Measurements from ENCODE around the gene NDST1.

Gene NDST1

GRCh38 chr5:150545246-150545645 is 37.3 kb downstream of the NDST1 start:
- no peaks in the 10 kb centered on the region for H3K27me3 ChIP-seq (ENCODE audit: control insufficient read depth, low read length)
- H3K36me3 ChIP-seq (ENCODE audit: control insufficient read depth, low read length), result peaks cover 10% of the 10 kb centered on the region
- no peak overlapping the region for H3K4me3 ChIP-seq (ENCODE audit: low read length)
- no peaks in the 10 kb centered on the region for H3F3A ChIP-seq (ENCODE audit: control insufficient read depth, insufficient read depth)
- H3K9me3 ChIP-seq (ENCODE audit: control insufficient read depth, insufficient read depth, low read length), result no peaks in the 10 kb centered on the region
- no peaks in the 10 kb centered on the region for H4K20me1 ChIP-seq (ENCODE audit: control insufficient read depth, insufficient read depth, low read depth, low read length)
- H3K4me1 ChIP-seq (ENCODE audit: control insufficient read depth, low read length), result peaks cover 8% of the 10 kb centered on the region
- H3K4me2 ChIP-seq (ENCODE audit: low read length), result no peak overlapping the region
- no peak overlapping the region for H3K27ac ChIP-seq (ENCODE audit: low read depth, low read length)
- H3K9me2 ChIP-seq (replicated peaks; ENCODE audit: control insufficient read depth, low read length), result no peaks in the 10 kb centered on the region
- no peak for TF ChIP-seq CTCF (IDR thresholded peaks at IDR 0.05; ENCODE audit: low read depth, low read length, poor library complexity, severe bottlenecking)
- TF ChIP-seq EZH2phosphoT487 (IDR thresholded peaks at IDR 0.05; ENCODE audit: borderline replicate concordance, low read length), result no peak
- no peaks in the 10 kb centered on the region for H3K79me2 ChIP-seq (ENCODE audit: control insufficient read depth, low read length)

DNA sequence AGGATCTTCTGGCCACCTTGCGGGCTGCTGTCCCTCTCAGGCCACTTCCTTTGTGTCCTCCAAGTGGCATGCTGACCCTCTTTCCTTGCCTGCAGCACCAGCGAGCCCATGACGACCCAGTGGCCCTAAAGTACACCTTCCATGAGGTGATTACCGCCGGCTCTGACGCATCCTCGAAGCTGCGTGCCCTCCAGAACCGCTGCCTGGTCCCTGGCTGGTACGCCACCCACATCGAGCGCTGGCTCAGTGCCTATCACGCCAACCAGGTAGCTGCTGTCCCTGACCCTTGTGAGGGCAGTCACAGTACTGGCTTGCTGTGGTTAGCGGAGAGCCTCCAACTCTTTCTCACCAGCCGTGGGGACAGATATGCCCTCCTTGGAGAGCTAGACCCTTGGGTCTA is 40.2 kb downstream of the NDST1 start:
- Histone ChIP-seq H3F3A (ENCODE audit: control insufficient read depth, insufficient read depth) (no peaks in the 10 kb centered on the region), H3K4me2 (ENCODE audit: low read length) (no peak overlapping the region), H3K4me1 (ENCODE audit: control insufficient read depth, low read length) (peaks cover 8% of the 10 kb centered on the region), H3K36me3 (ENCODE audit: control insufficient read depth, low read length) (peaks cover 6% of the 10 kb centered on the region), H3K27me3 (ENCODE audit: control insufficient read depth, low read length) (no peaks in the 10 kb centered on the region), H3K4me3 (ENCODE audit: low read length) (no peak overlapping the region), H3K27ac (ENCODE audit: low read depth, low read length) (no peak overlapping the region), H4K20me1 (ENCODE audit: control insufficient read depth, insufficient read depth, low read depth, low read length) (no peaks in the 10 kb centered on the region), H3K9me2 (replicated peaks; ENCODE audit: control insufficient read depth, low read length) (no peaks in the 10 kb centered on the region), H3K79me2 (ENCODE audit: control insufficient read depth, low read length) (no peaks in the 10 kb centered on the region), H3K9me3 (ENCODE audit: control insufficient read depth, insufficient read depth, low read length) (no peaks in the 10 kb centered on the region)
- no peak for TF ChIP-seq CTCF (IDR thresholded peaks at IDR 0.05; ENCODE audit: low read depth, low read length, poor library complexity, severe bottlenecking)
- TF ChIP-seq EZH2phosphoT487 (IDR thresholded peaks at IDR 0.05; ENCODE audit: borderline replicate concordance, low read length), result no peak

GRCh38 chr5:150549735-150550134 is 41.8 kb downstream of the NDST1 start:
- H3K4me1 ChIP-seq (ENCODE audit: control insufficient read depth, low read length), result peaks cover 3% of the 10 kb centered on the region
- peaks cover 6% of the 10 kb centered on the region for H3K36me3 ChIP-seq (ENCODE audit: control insufficient read depth, low read length)
- H3K4me2 ChIP-seq (ENCODE audit: low read length), result no peak overlapping the region
- H3K27ac ChIP-seq (ENCODE audit: low read depth, low read length), result no peak overlapping the region
- H3K27me3 ChIP-seq (ENCODE audit: control insufficient read depth, low read length), result no peaks in the 10 kb centered on the region
- TF ChIP-seq EZH2phosphoT487 (IDR thresholded peaks at IDR 0.05; ENCODE audit: borderline replicate concordance, low read length) (no peak), CTCF (IDR thresholded peaks at IDR 0.05; ENCODE audit: low read depth, low read length, poor library complexity, severe bottlenecking) (no peak)
- H3F3A ChIP-seq (ENCODE audit: control insufficient read depth, insufficient read depth), result no peaks in the 10 kb centered on the region
- no peaks in the 10 kb centered on the region for H3K9me2 ChIP-seq (replicated peaks; ENCODE audit: control insufficient read depth, low read length)
- H3K79me2 ChIP-seq (ENCODE audit: control insufficient read depth, low read length), result no peaks in the 10 kb centered on the region
- no peaks in the 10 kb centered on the region for H4K20me1 ChIP-seq (ENCODE audit: control insufficient read depth, insufficient read depth, low read depth, low read length)
- no peak overlapping the region for H3K4me3 ChIP-seq (ENCODE audit: low read length)
- H3K9me3 ChIP-seq (ENCODE audit: control insufficient read depth, insufficient read depth, low read length), result no peaks in the 10 kb centered on the region

GRCh38 chr5:150550286-150550685 is 42.4 kb downstream of the NDST1 start:
- Histone ChIP-seq H3K27ac (ENCODE audit: low read depth, low read length) (no peak overlapping the region), H3K79me2 (ENCODE audit: control insufficient read depth, low read length) (no peaks in the 10 kb centered on the region), H3K36me3 (ENCODE audit: control insufficient read depth, low read length) (peaks cover 4% of the 10 kb centered on the region), H3F3A (ENCODE audit: control insufficient read depth, insufficient read depth) (no peaks in the 10 kb centered on the region), H3K27me3 (ENCODE audit: control insufficient read depth, low read length) (no peaks in the 10 kb centered on the region), H3K4me2 (ENCODE audit: low read length) (no peak overlapping the region), H3K9me3 (ENCODE audit: control insufficient read depth, insufficient read depth, low read length) (no peaks in the 10 kb centered on the region), H3K9me2 (replicated peaks; ENCODE audit: control insufficient read depth, low read length) (no peaks in the 10 kb centered on the region), H3K4me1 (ENCODE audit: control insufficient read depth, low read length) (no peaks in the 10 kb centered on the region), H3K4me3 (ENCODE audit: low read length) (no peak overlapping the region), H4K20me1 (ENCODE audit: control insufficient read depth, insufficient read depth, low read depth, low read length) (no peaks in the 10 kb centered on the region)
- TF ChIP-seq CTCF (IDR thresholded peaks at IDR 0.05; ENCODE audit: low read depth, low read length, poor library complexity, severe bottlenecking) (no peak), EZH2phosphoT487 (IDR thresholded peaks at IDR 0.05; ENCODE audit: borderline replicate concordance, low read length) (no peak)
